22Rv1 (cell line): Measurements from ENCODE around the gene CDK5RAP2.

Source experiments
- CTCF ChIP-seq: fragments of 450-650 bp; IDR thresholded peaks from 2 replicates; pipeline ENCODE4 v1.5.1; 2017; ENCODE audit warnings: mild to moderate bottlenecking
- ZFX ChIP-seq: fragments of 450-650 bp; IDR thresholded peaks from 2 replicates; pipeline ENCODE4 v1.6.1; 2017; ENCODE audit warnings: antibody characterized with exemption, borderline replicate concordance

- no peak for TF ChIP-seq CTCF
- TF ChIP-seq ZFX: no peak
Measured at GRCh38 chr9:120376101-120376500, 203.9 kb downstream of the CDK5RAP2 start.
